Left forelimb (tissue), 1 donor: Measurements from ENCODE around the gene RAB31.
A peak's percentile ranks its signal among the peaks of the same experiment; 100 is the strongest.

Experiments used
- DNase-seq: peaks from one replicate; pipeline ENCODE4 v3.0.0-alpha.2; 2018; ENCODE audit warnings: low spot score

The RAB31 gene

GRCh38 chr18:9788860-9789259 is 80.8 kb downstream of the RAB31 start:
- no peak for DNase-seq

GRCh38 chr18:9790261-9790660 is 82.2 kb downstream of the RAB31 start:
- no peak for DNase-seq

- DNase-seq = no peak
These were observed 83.9 kb downstream of the RAB31 start for GRCh38 chr18:9791991-9792390.

- DNase-seq = no peak
These were observed 84.6 kb downstream of the RAB31 start for GRCh38 chr18:9792565-9793245.

GRCh38 chr18:9796011-9796410 is 87.9 kb downstream of the RAB31 start:
- no peak for DNase-seq

GRCh38 chr18:9796935-9797549 is 88.9 kb downstream of the RAB31 start:
- no peak for DNase-seq

GRCh38 chr18:9802175-9803062 is 94.3 kb downstream of the RAB31 start:
- no peak for DNase-seq

- no peak for DNase-seq
These were observed 95.1 kb downstream of the RAB31 start for GRCh38 chr18:9803063-9803697.

GRCh38 chr18:9803698-9804516 is 95.8 kb downstream of the RAB31 start:
- DNase-seq = no peak

GRCh38 chr18:9804517-9805104 is 96.5 kb downstream of the RAB31 start:
- DNase-seq = no peak

GRCh38 chr18:9806905-9807304 is 98.8 kb downstream of the RAB31 start:
- no peak for DNase-seq

- peak; percentile 76 for DNase-seq
These were observed 100.5 kb downstream of the RAB31 start for GRCh38 chr18:9808295-9809241.

GRCh38 chr18:9809697-9810096 is 101.6 kb downstream of the RAB31 start:
- no peak for DNase-seq

- no peak for DNase-seq
These were observed 102.2 kb downstream of the RAB31 start for GRCh38 chr18:9810299-9810698.

GRCh38 chr18:9810994-9811705 is 103.0 kb downstream of the RAB31 start:
- DNase-seq = no peak

GRCh38 chr18:9811978-9812377 is 103.9 kb downstream of the RAB31 start:
- no peak for DNase-seq

GRCh38 chr18:9814431-9814830 is 106.3 kb downstream of the RAB31 start:
- no peak for DNase-seq

- no peak for DNase-seq
These were observed 109.2 kb downstream of the RAB31 start for GRCh38 chr18:9817286-9817685.

- no peak for DNase-seq
These were observed 109.8 kb downstream of the RAB31 start for GRCh38 chr18:9817725-9818422.
